Osteoblast (primary cell): ENCODE data around the gene ADARB1. TPM values are rescaled to one million over a fixed set of nuclear protein-coding genes. Genes with fewer than 3 reads are reported as not detected.

Source experiments
- DNase-seq: peaks from one replicate; pipeline ENCODE4 v3.0.0; 2011; ENCODE audit warnings: low spot score, mixed read lengths; ENCODE audit not compliant: insufficient read length; ENCODE audit errors: missing footprints
- H2AFZ ChIP-seq: 2 replicates; pipeline ENCODE4 v1.6.0; 2011; ENCODE audit warnings: mild to moderate bottlenecking, low read length
- H3K27ac ChIP-seq: 2 replicates; pipeline ENCODE4 v1.5.1; 2011; ENCODE audit warnings: mild to moderate bottlenecking, low read depth, low read length, moderate library complexity
- H3K27me3 ChIP-seq: 2 replicates; pipeline ENCODE4 v1.6.0; 2012; ENCODE audit warnings: mild to moderate bottlenecking, control low read depth, inconsistent platforms, low read length, moderate library complexity; ENCODE audit not compliant: insufficient read depth
- H3K36me3 ChIP-seq: 2 replicates; pipeline ENCODE4 v1.5.1; 2011; ENCODE audit warnings: mild to moderate bottlenecking, low read length, control low read depth, moderate library complexity; ENCODE audit not compliant: insufficient read depth
- H3K4me1 ChIP-seq: 2 replicates; pipeline ENCODE4 v1.5.1; 2011; ENCODE audit warnings: mild to moderate bottlenecking, low read length, control low read depth, moderate library complexity; ENCODE audit not compliant: insufficient read depth
- H3K4me2 ChIP-seq: 2 replicates; pipeline ENCODE4 v1.6.0; 2011; ENCODE audit warnings: mild to moderate bottlenecking, low read length; ENCODE audit not compliant: insufficient read depth
- H3K4me3 ChIP-seq: fragments of 200-600 bp; sonication (generic); 3 replicates; pipeline ENCODE4 v1.5.1; 2012; ENCODE audit warnings: mild to moderate bottlenecking, low read length, inconsistent platforms; ENCODE audit not compliant: insufficient read depth
- H3K79me2 ChIP-seq: 2 replicates; pipeline ENCODE4 v1.6.0; 2012; ENCODE audit warnings: mild to moderate bottlenecking, low read length, control low read depth, inconsistent platforms; ENCODE audit not compliant: insufficient read depth
- H3K9me3 ChIP-seq: 2 replicates; pipeline ENCODE4 v1.5.1; 2011; ENCODE audit warnings: low read depth, low read length, control low read depth
- H4K20me1 ChIP-seq: 2 replicates; pipeline ENCODE4 v1.6.0; 2012; ENCODE audit warnings: mild to moderate bottlenecking, low read length, control low read depth; ENCODE audit not compliant: insufficient read depth
- CTCF ChIP-seq: IDR thresholded peaks from 2 replicates; pipeline ENCODE4 v1.5.1; 2011; ENCODE audit warnings: mild to moderate bottlenecking, low read depth, low read length, moderate library complexity; ENCODE audit errors: extremely low read depth
- total RNA-seq: library from RNA; depleted of rRNA; stranded (reverse); fragments of >200 nt; gene quantifications from 2 replicates; pipeline ENCODE4 v1.2.3, GENCODE V29; 2012

ADARB1 gene
- total RNA-seq, 1 donor = 19.5 TPM

GRCh38 chr21:45219517-45219916 lies 145.1 kb downstream of the ADARB1 start:
- Histone ChIP-seq H2AFZ (no peak overlapping the region), H3K4me1 (peaks cover 6% of the 10 kb centered on the region), H3K79me2 (no peaks in the 10 kb centered on the region), H3K36me3 (no peaks in the 10 kb centered on the region), H3K4me2 (no peak overlapping the region), H3K27ac (no peak overlapping the region), H3K4me3 (no peak overlapping the region), H3K27me3 (no peaks in the 10 kb centered on the region), H3K9me3 (no peaks in the 10 kb centered on the region), H4K20me1 (no peaks in the 10 kb centered on the region)
- no peak for TF ChIP-seq CTCF
- no peak for DNase-seq

DNA sequence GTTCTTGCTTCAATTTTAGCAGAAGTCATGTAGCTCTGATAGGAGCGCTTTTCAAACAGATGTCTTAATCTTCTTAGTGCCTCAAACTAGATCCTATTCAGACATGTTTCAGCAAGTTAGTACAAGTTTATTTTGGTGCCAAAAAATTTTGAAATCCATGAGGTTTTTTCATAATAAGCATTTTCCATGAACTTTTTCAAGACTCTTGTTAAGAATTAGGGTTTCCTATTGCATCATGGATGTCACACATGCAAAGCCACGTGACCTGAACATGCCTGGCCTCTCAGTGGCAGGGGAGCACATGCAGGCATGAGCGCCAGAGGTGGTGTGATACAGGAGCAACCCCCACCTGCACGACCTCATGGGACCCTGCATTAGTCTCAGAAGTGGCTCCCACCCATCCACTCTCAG lies 145.7 kb downstream of the ADARB1 start:
- Histone ChIP-seq H3K27ac (no peak overlapping the region), H3K9me3 (no peaks in the 10 kb centered on the region), H3K4me3 (no peak overlapping the region), H3K4me1 (peaks cover 6% of the 10 kb centered on the region), H3K4me2 (no peak overlapping the region), H2AFZ (no peak overlapping the region), H3K27me3 (no peaks in the 10 kb centered on the region), H3K36me3 (no peaks in the 10 kb centered on the region), H3K79me2 (no peaks in the 10 kb centered on the region), H4K20me1 (no peaks in the 10 kb centered on the region)
- no peak for DNase-seq
- no peak for TF ChIP-seq CTCF

- H3K9me3 ChIP-seq = no peaks in the 10 kb centered on the region
- no peak overlapping the region for H3K4me2 ChIP-seq
- H3K4me3 ChIP-seq = no peak overlapping the region
- no peak overlapping the region for H3K27ac ChIP-seq
- no peaks in the 10 kb centered on the region for H4K20me1 ChIP-seq
- H3K36me3 ChIP-seq = no peaks in the 10 kb centered on the region
- no peaks in the 10 kb centered on the region for H3K79me2 ChIP-seq
- TF ChIP-seq CTCF = no peak
- no peak overlapping the region for H2AFZ ChIP-seq
- peaks cover 6% of the 10 kb centered on the region for H3K4me1 ChIP-seq
- peaks cover 6% of the 10 kb centered on the region for H3K27me3 ChIP-seq
- DNase-seq = no peak
These were observed 146.5 kb downstream of the ADARB1 start for GRCh38 chr21:45220714-45221490.

DNA sequence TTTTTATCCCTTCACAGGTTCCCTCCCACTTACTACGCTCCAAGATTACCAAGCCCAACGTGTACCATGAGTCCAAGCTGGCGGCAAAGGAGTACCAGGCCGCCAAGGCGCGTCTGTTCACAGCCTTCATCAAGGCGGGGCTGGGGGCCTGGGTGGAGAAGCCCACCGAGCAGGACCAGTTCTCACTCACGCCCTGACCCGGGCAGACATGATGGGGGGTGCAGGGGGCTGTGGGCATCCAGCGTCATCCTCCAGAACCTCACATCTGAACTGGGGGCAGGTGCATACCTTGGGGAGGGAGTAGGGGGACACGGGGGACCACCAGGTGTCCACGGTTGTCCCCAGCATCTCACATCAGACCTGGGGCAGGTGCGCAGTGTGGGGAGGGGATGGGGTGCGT lies 147.6 kb downstream of the ADARB1 start:
- Histone ChIP-seq H4K20me1 (no peaks in the 10 kb centered on the region), H2AFZ (no peak overlapping the region), H3K79me2 (no peaks in the 10 kb centered on the region), H3K27me3 (peaks cover 14% of the 10 kb centered on the region), H3K4me3 (no peak overlapping the region), H3K27ac (no peak overlapping the region), H3K36me3 (no peaks in the 10 kb centered on the region), H3K9me3 (no peaks in the 10 kb centered on the region), H3K4me2 (no peak overlapping the region), H3K4me1 (peaks cover 9% of the 10 kb centered on the region)
- no peak for DNase-seq
- TF ChIP-seq CTCF = no peak
